Mucosa of rectum (tissue), 2 donors: ENCODE measurements around the gene ERP44.
"Not testable (repeated sequence)": the region's sequence is repeated elsewhere in the genome, so short reads cannot be mapped to it uniquely, and the experiment has no call there.

Experiments used
- H3K27ac ChIP-seq, 2 donors: one replicate each; pipeline ENCODE4 v1.7.0; 2013; ENCODE audit warnings: inconsistent platforms in 2 of 2, low read depth in 2 of 2, low read length in 2 of 2
- H3K27me3 ChIP-seq, 2 donors: one replicate each; pipeline ENCODE4 v1.7.0; 2013; ENCODE audit warnings: low read length in 2 of 2; ENCODE audit not compliant: control insufficient read depth in 2 of 2, insufficient read depth in 2 of 2
- H3K36me3 ChIP-seq, 2 donors: one replicate each; pipeline ENCODE4 v1.7.0; 2013; ENCODE audit warnings: low read length in 2 of 2; ENCODE audit not compliant: control insufficient read depth in 2 of 2, insufficient read depth in 2 of 2
- H3K4me1 ChIP-seq, 2 donors: one replicate each; pipeline ENCODE4 v1.7.0; 2013; ENCODE audit warnings: low read length in 2 of 2, mild to moderate bottlenecking in 1 of 2; ENCODE audit not compliant: control insufficient read depth in 2 of 2, insufficient read depth in 2 of 2
- H3K4me3 ChIP-seq, 2 donors: one replicate each; pipeline ENCODE4 v1.7.0; 2013; ENCODE audit warnings: low read length in 2 of 2
- H3K9ac ChIP-seq, 2 donors: one replicate each; pipeline ENCODE4 v1.7.0; 2013; ENCODE audit warnings: low read length in 2 of 2, low read depth in 1 of 2, mild to moderate bottlenecking in 1 of 2
- H3K9me3 ChIP-seq, 2 donors: one replicate each; pipeline ENCODE4 v1.7.0; 2013; ENCODE audit warnings: low read length in 2 of 2; ENCODE audit not compliant: control insufficient read depth in 2 of 2
- donor health status: healthy.
- donor health status: Normal muscosa, but diverticular disease.

Gene ERP44

GRCh38 chr9:100101608-100102007 lies 2.8 kb upstream of the ERP44 start:
- Histone ChIP-seq H3K36me3 (peaks cover 18 to 25% of the 10 kb centered on the region in 2 donors), H3K27ac (no peak overlapping the region), H3K27me3 (no peaks in the 10 kb centered on the region), H3K9ac (no peak overlapping the region), H3K9me3 (no peaks in the 10 kb centered on the region), H3K4me3 (no peak overlapping the region), H3K4me1 (peaks cover 12 to 13% of the 10 kb centered on the region in 2 donors)

- peak overlapping the region; percentile 84 to 91 for H3K27ac ChIP-seq
- H3K9me3 ChIP-seq: no peaks in the 10 kb centered on the region
- no peaks in the 10 kb centered on the region for H3K27me3 ChIP-seq
- peak overlapping the region; percentile 97 to 100 for H3K4me3 ChIP-seq
- peaks cover 5 to 13% of the 10 kb centered on the region in 2 donors for H3K36me3 ChIP-seq
- H3K9ac ChIP-seq: peak overlapping the region in 1 of 2 donors; percentile 100
- peaks cover 12 to 13% of the 10 kb centered on the region in 2 donors for H3K4me1 ChIP-seq
Measured at GRCh38 chr9:100100146-100100667, 1.4 kb upstream of the ERP44 start.

DNA sequence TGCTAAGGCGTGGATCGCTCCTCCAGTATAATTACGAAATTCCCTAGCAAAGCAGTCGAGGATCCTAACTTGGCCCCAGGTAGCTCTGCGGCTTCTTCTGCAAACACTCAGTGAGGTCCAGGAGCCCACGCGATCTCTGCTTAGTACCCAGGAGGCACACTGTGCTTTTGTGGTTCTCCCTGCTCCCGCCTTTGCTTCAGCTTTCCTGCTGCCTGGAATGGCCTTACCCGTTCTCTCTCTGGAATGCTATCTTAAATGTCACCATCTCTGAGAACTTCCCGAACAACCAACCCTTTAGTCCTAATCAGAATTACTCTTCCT lies 882 bp upstream of the ERP44 start:
- H3K4me3 ChIP-seq: peak overlapping the region; percentile 97 to 100
- no peaks in the 10 kb centered on the region for H3K9me3 ChIP-seq
- peak overlapping the region; percentile 84 to 91 for H3K27ac ChIP-seq
- peaks cover 12 to 13% of the 10 kb centered on the region in 2 donors for H3K4me1 ChIP-seq
- peak overlapping the region; percentile 97 to 100 for H3K9ac ChIP-seq
- H3K36me3 ChIP-seq: peaks cover 5 to 8% of the 10 kb centered on the region in 2 donors
- H3K27me3 ChIP-seq: no peaks in the 10 kb centered on the region

DNA sequence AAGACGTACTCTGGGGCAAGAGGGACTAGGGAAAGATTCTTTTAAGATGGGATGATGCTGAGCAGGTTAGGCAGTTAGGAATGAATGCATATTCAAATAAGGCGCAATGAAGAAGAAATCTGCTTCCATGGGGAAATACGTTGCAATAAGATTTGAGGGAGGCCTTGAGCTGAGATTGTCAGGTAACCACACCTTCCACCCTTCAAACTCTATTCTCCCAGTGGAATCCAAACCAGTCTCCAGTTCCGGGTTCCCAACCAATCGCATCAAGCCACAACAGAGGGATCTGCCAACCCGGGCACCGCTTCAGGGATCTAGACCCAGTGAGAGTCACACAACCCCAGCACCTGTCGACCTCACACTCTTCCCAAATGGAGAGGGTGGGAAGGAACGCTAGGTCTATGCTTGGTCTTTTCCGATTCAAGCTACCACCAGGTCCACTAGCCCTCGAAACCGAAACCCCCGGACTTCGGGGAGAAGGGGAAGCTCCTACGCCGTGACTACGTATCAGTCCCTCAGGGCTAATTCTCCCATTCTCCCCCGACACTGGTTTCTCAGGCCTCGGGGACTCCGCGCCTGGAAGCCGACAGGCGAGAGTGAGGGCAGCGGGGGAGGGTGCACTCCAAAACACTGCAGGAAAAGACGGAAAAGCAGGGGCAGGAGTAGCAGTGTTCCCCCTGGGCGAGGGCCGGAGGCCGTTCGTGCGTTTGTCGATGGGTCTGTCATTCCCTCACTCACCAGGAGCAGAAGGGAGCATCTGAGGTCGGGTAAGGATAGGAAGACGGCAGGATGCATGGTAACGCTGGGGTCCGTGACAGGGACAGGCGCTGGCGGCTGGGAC lies 534 bp downstream of the ERP44 start:
- peak overlapping the region; percentile 97 to 100 for H3K4me3 ChIP-seq
- H3K9me3 ChIP-seq: no peaks in the 10 kb centered on the region
- peaks cover 0 to 2% of the 10 kb centered on the region in 2 donors for H3K36me3 ChIP-seq
- H3K27ac ChIP-seq: peak overlapping the region; percentile 84 to 91
- H3K4me1 ChIP-seq: peaks cover 12 to 13% of the 10 kb centered on the region in 2 donors
- peak overlapping the region; percentile 97 to 100 for H3K9ac ChIP-seq
- H3K27me3 ChIP-seq: no peaks in the 10 kb centered on the region

- peaks cover 0 to 2% of the 10 kb centered on the region in 2 donors for H3K36me3 ChIP-seq
- H3K4me1 ChIP-seq: peaks cover 12 to 13% of the 10 kb centered on the region in 2 donors
- H3K9me3 ChIP-seq: no peaks in the 10 kb centered on the region
- H3K9ac ChIP-seq: no peak overlapping the region
- H3K27me3 ChIP-seq: no peaks in the 10 kb centered on the region
- no peak overlapping the region for H3K4me3 ChIP-seq
- H3K27ac ChIP-seq: no peak overlapping the region
Measured at GRCh38 chr9:100096378-100096916, 2.4 kb downstream of the ERP44 start.

DNA sequence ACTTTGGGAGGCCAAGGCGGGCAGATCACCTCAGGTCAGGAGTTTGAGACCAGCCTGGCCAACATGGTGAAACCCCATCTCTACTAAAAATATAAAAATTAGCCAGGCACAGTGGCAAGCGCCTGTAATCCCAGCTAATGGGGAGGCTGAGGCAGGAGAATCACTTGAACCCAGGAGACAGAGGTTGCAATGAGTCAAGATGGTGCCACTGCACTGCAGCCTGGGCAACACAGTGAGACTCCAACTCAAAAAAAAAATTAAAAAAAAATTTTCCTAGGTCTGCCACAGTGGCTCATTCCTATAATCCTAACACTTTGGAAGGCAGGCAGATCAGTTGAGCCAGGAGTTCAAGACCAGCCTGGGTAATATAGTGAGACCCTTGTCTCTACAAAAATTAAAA lies 4.4 kb downstream of the ERP44 start:
- H3K4me3 ChIP-seq, H3K27me3 ChIP-seq, H3K9ac ChIP-seq, H3K4me1 ChIP-seq, H3K9me3 ChIP-seq, H3K27ac ChIP-seq, H3K36me3 ChIP-seq: not testable (repeated sequence)

- Histone ChIP-seq H3K27ac (no peak overlapping the region), H3K4me1 (no peaks in the 10 kb centered on the region), H3K9me3 (no peaks in the 10 kb centered on the region), H3K36me3 (no peaks in the 10 kb centered on the region), H3K4me3 (no peak overlapping the region), H3K9ac (no peak overlapping the region), H3K27me3 (no peaks in the 10 kb centered on the region)
Measured at GRCh38 chr9:100092066-100092465, 6.7 kb downstream of the ERP44 start.

GRCh38 chr9:100091650-100092049 lies 7.2 kb downstream of the ERP44 start:
- Histone ChIP-seq H3K4me3 (no peak overlapping the region), H3K27ac (no peak overlapping the region), H3K4me1 (no peaks in the 10 kb centered on the region), H3K9ac (no peak overlapping the region), H3K9me3 (no peaks in the 10 kb centered on the region), H3K36me3 (no peaks in the 10 kb centered on the region), H3K27me3 (no peaks in the 10 kb centered on the region)

GRCh38 chr9:100090880-100091279 lies 7.9 kb downstream of the ERP44 start:
- no peak overlapping the region for H3K27ac ChIP-seq
- no peaks in the 10 kb centered on the region for H3K4me1 ChIP-seq
- no peak overlapping the region for H3K4me3 ChIP-seq
- H3K9me3 ChIP-seq: no peaks in the 10 kb centered on the region
- H3K27me3 ChIP-seq: no peaks in the 10 kb centered on the region
- no peaks in the 10 kb centered on the region for H3K36me3 ChIP-seq
- no peak overlapping the region for H3K9ac ChIP-seq

GRCh38 chr9:100088202-100088601 lies 10.6 kb downstream of the ERP44 start:
- H3K36me3 ChIP-seq: no peaks in the 10 kb centered on the region
- no peak overlapping the region for H3K9ac ChIP-seq
- H3K4me1 ChIP-seq: no peaks in the 10 kb centered on the region
- no peaks in the 10 kb centered on the region for H3K9me3 ChIP-seq
- H3K27me3 ChIP-seq: no peaks in the 10 kb centered on the region
- H3K27ac ChIP-seq: no peak overlapping the region
- H3K4me3 ChIP-seq: no peak overlapping the region
